HG03135 (cell line): ENCODE data around the gene ABCC1.

Experiments
- ATAC-seq: cut with Tn5 transposase; IDR thresholded peaks from one replicate; pipeline ENCODE4 v1.9.1; 2021; ENCODE audit warnings: mild to moderate bottlenecking, moderate library complexity; ENCODE audit not compliant: unreplicated experiment

The ABCC1 gene

DNA sequence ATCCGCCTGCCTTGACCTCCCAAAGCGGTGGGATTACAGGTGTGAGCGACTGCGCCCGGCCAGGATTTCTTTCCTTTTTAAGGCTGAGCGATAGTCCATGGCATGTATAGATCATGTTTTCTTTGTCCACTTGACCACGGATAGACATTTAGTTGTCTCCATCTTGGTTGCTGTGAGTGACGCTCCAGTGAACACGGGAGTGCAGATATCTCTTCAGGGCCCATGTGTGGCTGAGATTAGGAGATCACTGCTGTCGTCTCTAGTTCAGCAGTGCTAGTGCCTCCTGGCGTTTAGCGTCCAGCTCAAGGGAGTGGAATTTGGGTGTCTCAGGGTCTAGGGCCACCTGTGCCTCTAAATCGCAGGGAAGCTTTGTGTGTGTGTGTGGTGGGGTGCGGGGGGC lies 41.5 kb downstream of the ABCC1 start:
- no peak for ATAC-seq

DNA sequence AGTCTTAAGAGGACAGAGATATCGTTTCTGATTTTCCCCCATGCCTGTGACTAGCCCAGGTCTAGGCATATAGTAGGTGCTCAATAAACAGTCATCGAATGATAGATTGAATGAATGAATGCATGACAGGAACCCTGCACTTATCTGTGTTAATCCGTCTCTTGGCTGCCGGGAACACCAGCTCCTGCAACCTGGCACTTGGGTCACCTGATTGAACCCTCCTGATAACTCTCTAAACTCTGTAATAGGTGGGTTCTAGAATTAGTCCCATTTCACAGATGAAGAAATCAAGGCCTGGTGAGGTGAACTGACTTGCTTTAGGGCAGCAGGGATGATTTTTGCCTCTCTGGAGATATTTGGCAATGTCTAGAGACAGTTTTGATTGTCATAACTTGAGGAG lies 43.7 kb downstream of the ABCC1 start:
- no peak for ATAC-seq

DNA sequence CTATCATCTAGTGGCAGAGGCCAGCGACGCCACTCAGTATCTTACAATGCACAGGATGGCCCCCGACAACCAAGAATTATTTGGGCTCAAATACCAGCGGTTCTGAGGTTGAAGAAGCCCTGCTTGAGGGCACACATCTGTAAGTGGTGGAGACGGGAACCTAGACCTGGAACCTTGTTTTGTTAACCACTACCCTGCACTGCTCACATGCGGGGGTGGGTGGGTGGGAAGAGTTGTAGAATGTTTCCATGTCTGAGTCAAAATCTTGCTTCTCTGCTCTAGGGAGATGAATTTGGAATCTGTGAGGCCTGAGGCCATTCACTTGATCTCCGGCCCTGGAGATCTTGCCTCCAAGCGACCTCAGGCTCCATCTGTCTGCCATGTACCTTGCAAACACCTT lies 44.1 kb downstream of the ABCC1 start:
- ATAC-seq, result no peak

GRCh38 chr16:15993946-15994665 lies 44.7 kb downstream of the ABCC1 start:
- ATAC-seq, result no peak

DNA sequence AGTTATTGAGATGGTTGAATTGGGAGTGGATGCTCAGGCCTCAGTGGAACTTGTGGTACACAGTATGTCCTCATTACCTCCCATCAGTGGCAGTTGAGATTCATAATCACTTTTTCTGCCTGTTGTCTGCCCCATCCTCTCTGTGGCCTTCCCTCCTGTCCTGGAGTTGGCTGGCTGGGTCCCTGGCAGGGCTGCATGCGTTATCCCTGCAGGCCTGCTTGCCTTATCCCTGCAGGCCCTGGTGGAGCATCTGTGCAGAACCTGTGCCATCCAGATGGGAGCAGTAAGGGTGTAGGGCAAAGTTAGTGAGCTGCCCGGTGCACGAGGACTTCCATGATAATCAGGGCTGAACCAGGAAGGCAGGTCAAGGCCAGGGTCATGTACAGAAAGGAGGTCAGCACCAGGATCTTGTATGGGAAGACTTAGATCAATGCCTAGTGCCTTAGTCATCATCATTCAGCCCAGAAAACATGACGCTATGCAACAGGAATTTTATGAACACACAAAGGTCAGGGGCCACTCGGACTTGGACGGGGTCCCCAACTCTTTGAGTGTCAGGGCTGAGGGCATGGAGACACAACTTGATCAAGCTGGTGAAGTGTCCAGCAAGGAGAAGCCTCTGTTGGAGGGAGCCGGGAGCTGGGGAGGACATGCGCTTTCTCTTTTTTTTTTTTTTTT lies 47.2 kb downstream of the ABCC1 start:
- ATAC-seq, result no peak

DNA sequence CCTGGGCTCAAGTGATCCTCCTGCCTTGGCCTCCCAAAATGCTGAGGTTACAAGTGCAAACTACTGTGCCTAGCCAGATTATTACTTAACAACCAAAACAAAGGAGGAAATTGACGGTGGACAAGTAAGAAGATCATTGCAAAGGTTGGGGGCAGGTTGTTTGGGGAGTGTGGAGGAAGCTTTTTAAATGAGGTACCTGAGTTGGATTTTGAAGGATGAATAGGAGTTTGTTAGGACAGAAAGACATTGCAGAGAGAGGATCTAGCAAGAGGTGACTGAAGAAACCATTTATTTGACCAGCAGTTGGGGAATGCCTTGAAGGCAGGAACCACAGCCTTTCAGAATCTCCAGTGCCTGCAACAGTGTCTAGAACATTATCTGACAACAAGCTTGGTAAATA lies 51.3 kb downstream of the ABCC1 start:
- ATAC-seq, result no peak

- ATAC-seq, result no peak
Measured at GRCh38 chr16:16001596-16002255, 52.3 kb downstream of the ABCC1 start.

GRCh38 chr16:16003719-16004313 lies 54.4 kb downstream of the ABCC1 start:
- no peak for ATAC-seq

- no peak for ATAC-seq
Measured at GRCh38 chr16:16004314-16004749, 54.9 kb downstream of the ABCC1 start.

DNA sequence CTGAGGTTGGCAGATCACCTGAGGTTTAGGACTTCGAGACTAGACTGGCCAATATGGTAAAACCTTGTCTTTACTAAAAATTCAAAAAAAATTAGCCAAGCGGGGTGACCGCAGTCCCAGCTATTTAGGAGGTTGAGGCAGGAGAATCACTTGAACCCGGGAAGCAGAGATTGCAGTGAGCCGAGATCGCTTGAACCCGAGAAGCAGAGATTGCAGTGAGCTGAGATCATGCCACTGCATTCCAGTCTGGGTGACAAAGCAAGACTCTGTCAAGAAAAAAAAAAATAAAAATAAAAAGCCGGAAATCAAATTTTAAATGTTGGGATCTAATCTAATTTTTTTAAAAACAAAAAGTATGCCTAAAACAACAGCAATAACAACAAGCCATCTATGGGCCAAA lies 56.3 kb downstream of the ABCC1 start:
- ATAC-seq, result no peak

DNA sequence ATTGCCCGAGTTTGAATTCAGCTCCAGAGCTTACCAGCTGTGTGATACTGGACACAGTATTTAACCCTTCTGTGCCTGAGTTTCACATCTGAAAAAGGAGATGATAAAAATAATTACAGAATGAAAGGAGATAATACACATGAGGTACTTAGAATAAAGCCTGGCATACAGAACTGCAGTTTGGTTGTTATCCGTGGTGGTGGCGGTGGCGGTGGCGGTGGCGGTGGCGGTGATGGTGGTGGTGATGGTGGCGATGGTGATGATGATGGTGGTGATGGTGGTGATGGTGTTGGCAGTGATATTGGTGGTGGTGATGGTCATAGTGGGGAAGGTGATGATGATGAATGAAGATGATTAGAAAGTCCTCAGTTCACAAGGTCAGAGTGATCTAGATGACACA lies 57.2 kb downstream of the ABCC1 start:
- ATAC-seq, result no peak

DNA sequence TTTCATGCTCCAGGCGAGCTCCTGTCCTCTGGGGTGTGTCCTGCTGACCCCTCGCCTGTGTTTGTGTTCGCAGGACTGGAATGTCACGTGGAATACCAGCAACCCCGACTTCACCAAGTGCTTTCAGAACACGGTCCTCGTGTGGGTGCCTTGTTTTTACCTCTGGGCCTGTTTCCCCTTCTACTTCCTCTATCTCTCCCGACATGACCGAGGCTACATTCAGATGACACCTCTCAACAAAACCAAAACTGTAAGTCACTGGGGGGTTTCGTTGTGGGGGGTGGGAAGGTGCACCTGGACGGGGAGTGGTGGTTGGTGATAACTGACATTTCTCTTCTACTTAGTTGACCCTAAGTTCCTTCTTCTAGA lies 58.3 kb downstream of the ABCC1 start:
- peak; percentile 68 for ATAC-seq

DNA sequence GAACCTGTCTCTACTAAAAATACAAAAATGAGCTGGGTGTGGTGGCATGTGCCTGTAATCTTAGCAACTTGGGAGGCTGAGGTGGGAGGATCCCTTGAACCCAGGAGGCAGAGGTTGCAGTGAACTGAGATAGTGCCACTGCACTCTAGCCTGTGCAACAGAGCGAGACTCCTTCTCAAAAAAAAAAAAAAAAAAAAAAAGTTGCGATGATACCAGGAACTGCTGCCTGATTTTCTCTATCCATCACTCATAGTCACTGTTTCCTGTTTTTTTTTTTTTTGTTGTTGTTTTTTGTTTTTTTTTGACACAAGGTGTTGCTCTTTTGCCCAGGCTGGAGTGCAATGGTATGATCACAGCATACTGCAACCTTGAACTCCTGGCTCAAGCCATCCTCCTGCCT lies 59.2 kb downstream of the ABCC1 start:
- no peak for ATAC-seq

- ATAC-seq, result no peak
Measured at GRCh38 chr16:16009401-16009800, 60.0 kb downstream of the ABCC1 start.

DNA sequence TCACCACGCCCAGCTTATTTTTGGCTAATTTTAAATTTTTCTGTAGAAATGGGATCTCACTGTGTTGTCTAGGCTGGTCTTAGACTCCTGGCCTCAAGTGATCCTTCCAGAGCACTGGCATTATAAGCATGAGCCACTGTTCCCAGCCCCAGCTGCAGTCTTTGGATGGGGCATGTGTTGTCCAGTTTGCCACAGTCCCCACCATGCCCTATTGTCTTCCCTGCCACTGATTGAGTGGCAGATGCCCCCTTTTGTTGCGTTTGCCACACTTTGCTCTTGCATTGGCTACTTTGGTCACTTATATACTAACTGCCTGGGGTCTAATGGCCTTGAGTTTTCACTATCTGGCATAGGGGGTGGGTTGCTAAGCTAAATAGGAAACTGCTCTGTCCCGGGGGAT lies 60.8 kb downstream of the ABCC1 start:
- no peak for ATAC-seq

- ATAC-seq, result no peak
Measured at GRCh38 chr16:16012144-16012543, 62.7 kb downstream of the ABCC1 start.

- no peak for ATAC-seq
Measured at GRCh38 chr16:16013812-16014211, 64.4 kb downstream of the ABCC1 start.

- no peak for ATAC-seq
Measured at GRCh38 chr16:16014329-16015224, 65.2 kb downstream of the ABCC1 start.

GRCh38 chr16:16015849-16016248 lies 66.4 kb downstream of the ABCC1 start:
- no peak for ATAC-seq

- no peak for ATAC-seq
Measured at GRCh38 chr16:16016388-16016964, 67.1 kb downstream of the ABCC1 start.
